Esophagus (tissue), 2 donors: ENCODE measurements around the gene RAB35. TPM values are rescaled to one million over a fixed set of nuclear protein-coding genes. Genes with fewer than 3 reads are reported as not detected.

Source experiments
- H3K27ac ChIP-seq, 2 donors: one replicate each; pipeline ENCODE4 v1.5.1; 2013; ENCODE audit warnings: low read depth in 2 of 2, mild to moderate bottlenecking in 2 of 2, inconsistent platforms in 1 of 2, low read length in 1 of 2, moderate library complexity in 1 of 2
- H3K27me3 ChIP-seq, 2 donors: one replicate each; pipeline ENCODE4 v1.6.1; 2013; ENCODE audit warnings: low read length in 2 of 2, control low read depth in 1 of 2, mild to moderate bottlenecking in 1 of 2; ENCODE audit not compliant: insufficient read depth in 2 of 2, control insufficient read depth in 1 of 2
- H3K36me3 ChIP-seq, 2 donors: one replicate each; pipeline ENCODE4 v1.6.1; 2013; ENCODE audit warnings: low read length in 1 of 2; ENCODE audit not compliant: control insufficient read depth in 2 of 2, insufficient read depth in 2 of 2
- H3K4me1 ChIP-seq, 2 donors: one replicate each; pipeline ENCODE4 v1.6.1; 2013; ENCODE audit warnings: low read length in 1 of 2; ENCODE audit not compliant: control insufficient read depth in 2 of 2, insufficient read depth in 2 of 2
- H3K4me3 ChIP-seq, 2 donors: one replicate each; pipeline ENCODE4 v1.5.1; 2013; ENCODE audit warnings: low read length in 2 of 2, mild to moderate bottlenecking in 2 of 2, low read depth in 1 of 2, moderate library complexity in 1 of 2
- H3K9me3 ChIP-seq, 2 donors: one replicate each; pipeline ENCODE4 v1.6.1; 2013; ENCODE audit warnings: mild to moderate bottlenecking in 2 of 2, low read depth in 1 of 2, low read length in 1 of 2, moderate library complexity in 1 of 2; ENCODE audit not compliant: control insufficient read depth in 2 of 2, insufficient read depth in 1 of 2
- WGBS, 2 donors: extraction: QIAGEN DNeasy Blood & Tissue Kit; methylation state at CpG; one replicate each; pipeline ENCODE4 v1.1.7; 2013; 5-methylcytosine and 5-hydroxymethylcytosine counted together
- polyA plus RNA-seq, 2 donors: library from polyadenylated mRNA; stranded (reverse); fragments of 200-250 nt; gene quantifications; one replicate each; pipeline ENCODE4 v1.2.3, GENCODE V29; 2013
- donor health status: healthy with polysubstance abuse.
- donor health status: Bipolar disorder and iron deficiency.

The RAB35 gene
- 10 to 100 TPM; 33.5 to 34.3 TPM for polyA plus RNA-seq

DNA sequence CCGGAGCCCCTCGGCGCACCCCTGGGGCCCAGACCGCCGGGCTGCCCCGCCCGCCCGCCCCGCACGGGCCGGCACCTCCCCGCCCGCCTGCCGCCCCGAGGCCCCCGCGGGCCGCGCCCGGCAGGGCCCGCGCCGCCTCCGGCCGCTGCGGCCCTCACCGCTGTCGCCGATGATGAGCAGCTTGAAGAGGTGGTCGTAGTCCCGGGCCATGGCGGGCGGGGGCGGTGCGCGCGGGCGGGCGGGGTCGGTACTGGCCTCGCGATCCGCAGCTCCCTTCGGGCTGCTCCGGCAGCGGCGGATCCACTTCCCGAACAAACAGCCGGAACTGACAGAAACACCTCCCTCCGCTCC, at the start of gene RAB35:
Gene RAB35 (minus strand): TSS at position 313 of the 351 bp plus-strand sequence. CDS start 103 bp downstream, at position 210.
- Histone ChIP-seq H3K27ac (peak within 1 kb of the TSS; percentile 98), H3K36me3 (peaks cover 0 to 7% of the 10 kb centered on the region in 2 donors), H3K4me3 (peak within 1 kb of the TSS; percentile 80 to 92), H3K4me1 (peaks cover 0 to 14% of the 10 kb centered on the region in 2 donors), H3K9me3 (no peaks in the 10 kb centered on the region), H3K27me3 (no peaks in the 10 kb centered on the region)
- WGBS, 2 donors: 0% methylated on average over 8 to 50 of the region's 50 CpGs

GRCh38 chr12:120164293-120164692, 47.7 kb upstream of the RAB35 start:
- peaks cover 39 to 61% of the 10 kb centered on the region in 2 donors for H3K36me3 ChIP-seq
- no peaks in the 10 kb centered on the region for H3K27me3 ChIP-seq
- no peaks in the 10 kb centered on the region for H3K4me1 ChIP-seq
- H3K27ac ChIP-seq: no peak overlapping the region
- WGBS, 2 donors: 92 to 93% methylated on average over 11 of the region's 11 CpGs
- H3K9me3 ChIP-seq: no peaks in the 10 kb centered on the region
- H3K4me3 ChIP-seq: no peak overlapping the region

GRCh38 chr12:120162763-120163162, 46.2 kb upstream of the RAB35 start:
- no peaks in the 10 kb centered on the region for H3K27me3 ChIP-seq
- WGBS, 2 donors: 93% methylated on average over 8 of the region's 8 CpGs

GRCh38 chr12:120161852-120162251, 45.3 kb upstream of the RAB35 start:
- no peak overlapping the region for H3K4me3 ChIP-seq
- no peak overlapping the region for H3K27ac ChIP-seq
- no peaks in the 10 kb centered on the region for H3K9me3 ChIP-seq
- H3K4me1 ChIP-seq: no peaks in the 10 kb centered on the region
- 93% methylated on average over 11 of the region's 11 CpGs for WGBS, 2 donors
- H3K36me3 ChIP-seq: peaks cover 38 to 63% of the 10 kb centered on the region in 2 donors
- no peaks in the 10 kb centered on the region for H3K27me3 ChIP-seq

More at GRCh38 chr12:120162763-120163162, 46.2 kb upstream of the RAB35 start:
- no peaks in the 10 kb centered on the region for H3K4me1 ChIP-seq
- no peaks in the 10 kb centered on the region for H3K9me3 ChIP-seq
- peaks cover 36 to 61% of the 10 kb centered on the region in 2 donors for H3K36me3 ChIP-seq
- H3K27ac ChIP-seq: no peak overlapping the region
- no peak overlapping the region for H3K4me3 ChIP-seq

DNA sequence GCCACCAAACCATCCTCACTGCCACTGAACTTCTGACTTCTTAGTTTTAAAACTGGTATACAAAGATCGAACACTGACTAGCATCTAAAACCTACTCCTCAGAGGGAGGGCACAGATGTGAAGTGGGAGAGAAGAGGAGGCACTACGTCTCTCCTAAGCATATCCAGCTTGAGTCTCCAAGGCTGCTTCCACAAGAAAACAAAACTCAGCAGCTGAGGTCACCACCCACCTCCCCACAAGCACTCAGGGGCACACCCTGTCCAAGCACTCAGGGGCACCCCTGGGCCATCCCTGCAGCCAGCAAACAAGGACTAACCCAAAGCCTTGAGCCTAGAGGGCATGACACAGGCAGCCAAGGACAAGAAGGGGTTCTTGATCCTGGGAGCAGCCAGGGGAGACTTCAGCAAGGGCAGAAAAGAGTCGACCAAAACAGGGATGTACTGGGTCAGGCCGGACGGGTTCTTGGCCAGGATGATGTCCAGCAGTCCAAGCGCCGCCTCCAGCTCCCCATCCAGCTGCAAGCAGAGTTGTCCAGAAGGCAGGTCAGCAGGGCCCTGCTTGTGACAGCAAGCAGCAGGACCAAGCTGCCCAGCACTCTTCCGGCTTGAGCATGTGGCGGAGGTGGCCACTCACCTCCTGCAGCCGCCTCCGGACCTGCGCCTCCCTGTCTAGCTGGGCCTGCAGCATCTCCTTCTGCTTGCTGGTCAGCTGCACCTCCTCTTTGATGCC, 43.1 kb upstream of the RAB35 start:
- no peaks in the 10 kb centered on the region for H3K9me3 ChIP-seq
- WGBS, 2 donors: 92 to 93% methylated on average over 12 of the region's 12 CpGs
- H3K4me3 ChIP-seq: no peak overlapping the region
- H3K4me1 ChIP-seq: no peaks in the 10 kb centered on the region
- no peak overlapping the region for H3K27ac ChIP-seq
- no peaks in the 10 kb centered on the region for H3K27me3 ChIP-seq
- peaks cover 43 to 79% of the 10 kb centered on the region in 2 donors for H3K36me3 ChIP-seq

DNA sequence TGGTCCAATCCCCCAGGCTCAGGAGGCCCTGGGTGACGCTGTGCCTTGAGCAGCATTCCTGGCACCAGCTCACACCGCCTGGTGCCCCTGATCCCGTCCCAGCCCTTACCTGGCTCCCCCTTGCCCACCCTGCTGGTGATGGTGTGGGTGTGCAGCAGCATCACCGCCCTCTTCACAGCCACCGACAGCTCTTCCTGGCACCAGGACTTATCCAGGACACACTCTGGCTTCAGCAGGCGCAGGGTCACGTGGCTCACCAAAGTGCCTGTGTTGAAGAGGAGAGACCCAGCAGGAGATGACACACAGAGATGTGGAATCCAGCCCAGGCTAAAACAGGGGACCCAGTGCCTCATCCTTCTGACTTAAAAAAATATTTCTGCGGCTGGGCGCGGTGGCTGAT, 41.8 kb upstream of the RAB35 start:
- no peak overlapping the region for H3K4me3 ChIP-seq
- no peaks in the 10 kb centered on the region for H3K27me3 ChIP-seq
- 96 to 97% methylated on average over 10 of the region's 10 CpGs for WGBS, 2 donors
- peaks cover 39 to 85% of the 10 kb centered on the region in 2 donors for H3K36me3 ChIP-seq
- no peak overlapping the region for H3K27ac ChIP-seq
- H3K9me3 ChIP-seq: no peaks in the 10 kb centered on the region
- H3K4me1 ChIP-seq: no peaks in the 10 kb centered on the region

GRCh38 chr12:120157678-120158077, 41.1 kb upstream of the RAB35 start:
- H3K36me3 ChIP-seq: peaks cover 44 to 84% of the 10 kb centered on the region in 2 donors
- no peaks in the 10 kb centered on the region for H3K9me3 ChIP-seq
- H3K4me3 ChIP-seq: no peak overlapping the region
- no peaks in the 10 kb centered on the region for H3K27me3 ChIP-seq
- no peak overlapping the region for H3K27ac ChIP-seq
- 80 to 84% methylated on average over 11 of the region's 11 CpGs for WGBS, 2 donors
- H3K4me1 ChIP-seq: no peaks in the 10 kb centered on the region

DNA sequence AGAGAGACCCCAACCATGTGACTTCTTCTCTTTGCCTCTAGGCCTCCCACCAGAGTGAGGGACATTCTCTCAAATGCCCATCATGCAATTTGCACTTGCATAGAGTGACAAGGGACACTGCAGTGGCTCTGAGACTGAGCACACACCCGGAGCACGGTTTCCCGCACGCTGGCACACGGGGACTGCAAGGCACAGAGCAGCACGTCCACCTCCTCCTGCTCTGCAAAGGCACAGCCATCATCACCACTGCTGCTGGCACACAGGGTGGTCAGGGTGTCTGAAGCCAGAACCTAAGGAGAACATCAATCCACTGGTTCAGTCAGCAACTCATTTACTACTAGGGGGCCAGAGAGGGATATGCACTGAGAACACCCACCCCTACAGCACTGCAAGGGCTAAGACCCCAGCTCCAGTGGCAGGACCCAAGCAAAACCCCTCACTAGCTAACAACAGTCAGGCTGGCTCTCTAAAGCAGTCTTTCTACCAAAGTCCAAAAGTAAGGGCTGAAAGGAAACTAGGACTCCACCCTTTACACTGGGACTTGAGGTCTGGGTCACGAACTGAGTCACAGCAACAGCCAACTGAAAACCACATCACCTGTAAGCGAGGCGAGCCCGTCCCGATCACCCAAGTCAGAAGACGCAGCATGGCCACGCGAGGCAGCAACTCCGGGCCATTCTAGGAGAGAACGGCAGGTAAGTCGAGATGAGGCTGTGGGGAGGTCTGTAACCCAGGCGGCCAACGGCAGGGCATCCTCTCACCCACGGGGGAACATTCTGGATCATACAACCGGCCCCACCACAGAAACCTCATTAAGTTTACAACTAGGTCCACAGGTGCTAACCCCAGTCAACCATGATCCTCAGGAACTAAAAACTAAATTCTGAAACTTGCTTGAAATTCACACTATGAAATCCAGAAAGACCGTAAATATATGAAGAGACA, 40.0 kb upstream of the RAB35 start:
- Histone ChIP-seq H3K36me3 (peaks cover 38 to 74% of the 10 kb centered on the region in 2 donors), H3K27ac (no peak overlapping the region), H3K4me1 (no peaks in the 10 kb centered on the region), H3K9me3 (no peaks in the 10 kb centered on the region), H3K4me3 (no peak overlapping the region), H3K27me3 (no peaks in the 10 kb centered on the region)
- WGBS, 2 donors: 92 to 93% methylated on average over 22 of the region's 22 CpGs

DNA sequence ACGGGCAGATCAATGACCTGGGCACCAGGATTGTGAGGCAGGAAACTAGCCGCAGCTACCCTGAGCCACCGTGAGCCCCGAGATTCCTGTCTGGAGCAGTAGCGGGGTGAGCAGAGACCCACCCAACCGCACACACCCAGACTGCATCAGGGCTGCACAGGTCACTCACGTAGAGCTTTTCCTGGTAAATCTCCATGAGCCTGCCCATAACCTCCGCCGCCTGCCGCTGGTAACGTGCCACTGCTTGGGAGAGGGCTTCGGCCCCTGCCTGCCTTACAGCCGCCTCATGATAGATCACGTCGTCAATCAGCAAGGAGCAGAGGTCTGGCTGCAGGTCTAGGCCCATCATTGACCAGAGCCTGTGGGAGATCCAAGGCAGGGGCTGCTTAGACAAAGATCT, 38.5 kb upstream of the RAB35 start:
- H3K4me3 ChIP-seq: no peak overlapping the region
- no peaks in the 10 kb centered on the region for H3K27me3 ChIP-seq
- H3K9me3 ChIP-seq: no peaks in the 10 kb centered on the region
- H3K36me3 ChIP-seq: peaks cover 30 to 70% of the 10 kb centered on the region in 2 donors
- H3K27ac ChIP-seq: no peak overlapping the region
- H3K4me1 ChIP-seq: no peaks in the 10 kb centered on the region
- WGBS, 2 donors: 94 to 95% methylated on average over 15 of the region's 15 CpGs
